Type B pancreatic cell (in vitro differentiated cells): Measurements from ENCODE around the gene WNT11. TPM values are rescaled to one million over a fixed set of nuclear protein-coding genes. Genes with fewer than 3 reads are reported as not detected.

Experiments
- DNase-seq: peaks from one replicate; pipeline ENCODE4 v3.0.0; 2021; ENCODE audit warnings: mixed read lengths; ENCODE audit not compliant: unreplicated experiment; ENCODE audit errors: extremely low spot score
- H3K27ac Mint-ChIP-seq: 2 replicates; pipeline ENCODE4 v1.8.0; 2021; ENCODE audit warnings: mild to moderate bottlenecking, mixed read lengths
- H3K27me3 Mint-ChIP-seq: 2 replicates; pipeline ENCODE4 v1.8.0; 2021; ENCODE audit warnings: mixed read lengths
- H3K36me3 Mint-ChIP-seq: 2 replicates; pipeline ENCODE4 v1.8.0; 2021; ENCODE audit warnings: mixed read lengths
- H3K4me1 Mint-ChIP-seq: one replicate; pipeline ENCODE4 v1.8.0; 2021; ENCODE audit warnings: mixed read lengths; ENCODE audit not compliant: unreplicated experiment
- H3K4me3 Mint-ChIP-seq: 2 replicates; pipeline ENCODE4 v1.8.0; 2021; ENCODE audit warnings: mild to moderate bottlenecking, mixed read lengths
- H3K9me3 Mint-ChIP-seq: 2 replicates; pipeline ENCODE4 v1.8.0; 2021; ENCODE audit warnings: mixed read lengths
- CTCF ChIP-seq: fragments of 200-600 bp; sonication (generic); conservative IDR thresholded peaks from 2 replicates; pipeline ENCODE4 v1.5.0; 2021; ENCODE audit warnings: antibody characterized with exemption, mild to moderate bottlenecking
- total RNA-seq: library from RNA; stranded (reverse); gene quantifications from 2 replicates; pipeline ENCODE4 v1.2.1, GENCODE V29; 2021; ENCODE audit warnings: low replicate concordance

Gene WNT11
- total RNA-seq, 1 donor from 2014 or later = 18.2 TPM

GRCh38 chr11:76217653-76218160, 11.4 kb upstream of the WNT11 start:
- H3K27me3 Mint-ChIP-seq = peaks cover 16% of the 10 kb centered on the region
- TF ChIP-seq CTCF = no peak
- peak overlapping the region; percentile 46 for H3K27ac Mint-ChIP-seq
- no peaks in the 10 kb centered on the region for H3K9me3 Mint-ChIP-seq
- H3K4me1 Mint-ChIP-seq = peaks cover 26% of the 10 kb centered on the region
- no peak for DNase-seq
- no peaks in the 10 kb centered on the region for H3K36me3 Mint-ChIP-seq
- no peak overlapping the region for H3K4me3 Mint-ChIP-seq

GRCh38 chr11:76216536-76217325, 10.4 kb upstream of the WNT11 start:
- no peak overlapping the region for H3K4me3 Mint-ChIP-seq
- H3K36me3 Mint-ChIP-seq = no peaks in the 10 kb centered on the region
- no peak for TF ChIP-seq CTCF
- no peak for DNase-seq
- peaks cover 26% of the 10 kb centered on the region for H3K27me3 Mint-ChIP-seq
- H3K27ac Mint-ChIP-seq = no peak overlapping the region
- peaks cover 28% of the 10 kb centered on the region for H3K4me1 Mint-ChIP-seq
- H3K9me3 Mint-ChIP-seq = no peaks in the 10 kb centered on the region

- peaks cover 32% of the 10 kb centered on the region for H3K4me1 Mint-ChIP-seq
- H3K27ac Mint-ChIP-seq = no peak overlapping the region
- H3K9me3 Mint-ChIP-seq = no peaks in the 10 kb centered on the region
- H3K36me3 Mint-ChIP-seq = no peaks in the 10 kb centered on the region
- H3K27me3 Mint-ChIP-seq = peaks cover 34% of the 10 kb centered on the region
- DNase-seq = no peak
- no peak for TF ChIP-seq CTCF
- no peak overlapping the region for H3K4me3 Mint-ChIP-seq
These were observed 9.6 kb upstream of the WNT11 start for GRCh38 chr11:76215941-76216340.

GRCh38 chr11:76214968-76215548, 8.8 kb upstream of the WNT11 start:
- Mint-ChIP-seq H3K4me1 (peaks cover 32% of the 10 kb centered on the region), H3K4me3 (no peak overlapping the region), H3K36me3 (no peaks in the 10 kb centered on the region), H3K27ac (no peak overlapping the region), H3K9me3 (no peaks in the 10 kb centered on the region), H3K27me3 (peaks cover 36% of the 10 kb centered on the region)
- no peak for DNase-seq
- no peak for TF ChIP-seq CTCF

- no peak for TF ChIP-seq CTCF
- Mint-ChIP-seq H3K27ac (no peak overlapping the region), H3K4me3 (no peak overlapping the region), H3K4me1 (peaks cover 32% of the 10 kb centered on the region), H3K9me3 (no peaks in the 10 kb centered on the region), H3K36me3 (no peaks in the 10 kb centered on the region), H3K27me3 (peaks cover 34% of the 10 kb centered on the region)
- no peak for DNase-seq
These were observed 7.9 kb upstream of the WNT11 start for GRCh38 chr11:76214186-76214585.
